GM21717 (cell line): ENCODE data around the gene UBE2D4.
"Not testable (repeated sequence)": the region's sequence is repeated elsewhere in the genome, so short reads cannot be mapped to it uniquely, and the experiment has no call there.

ENCODE experiments used
- ATAC-seq: cut with Tn5 transposase; IDR thresholded peaks from one replicate; pipeline ENCODE4 v1.9.1; 2021; ENCODE audit warnings: mild to moderate bottlenecking, moderate library complexity; ENCODE audit not compliant: unreplicated experiment

The UBE2D4 gene

DNA sequence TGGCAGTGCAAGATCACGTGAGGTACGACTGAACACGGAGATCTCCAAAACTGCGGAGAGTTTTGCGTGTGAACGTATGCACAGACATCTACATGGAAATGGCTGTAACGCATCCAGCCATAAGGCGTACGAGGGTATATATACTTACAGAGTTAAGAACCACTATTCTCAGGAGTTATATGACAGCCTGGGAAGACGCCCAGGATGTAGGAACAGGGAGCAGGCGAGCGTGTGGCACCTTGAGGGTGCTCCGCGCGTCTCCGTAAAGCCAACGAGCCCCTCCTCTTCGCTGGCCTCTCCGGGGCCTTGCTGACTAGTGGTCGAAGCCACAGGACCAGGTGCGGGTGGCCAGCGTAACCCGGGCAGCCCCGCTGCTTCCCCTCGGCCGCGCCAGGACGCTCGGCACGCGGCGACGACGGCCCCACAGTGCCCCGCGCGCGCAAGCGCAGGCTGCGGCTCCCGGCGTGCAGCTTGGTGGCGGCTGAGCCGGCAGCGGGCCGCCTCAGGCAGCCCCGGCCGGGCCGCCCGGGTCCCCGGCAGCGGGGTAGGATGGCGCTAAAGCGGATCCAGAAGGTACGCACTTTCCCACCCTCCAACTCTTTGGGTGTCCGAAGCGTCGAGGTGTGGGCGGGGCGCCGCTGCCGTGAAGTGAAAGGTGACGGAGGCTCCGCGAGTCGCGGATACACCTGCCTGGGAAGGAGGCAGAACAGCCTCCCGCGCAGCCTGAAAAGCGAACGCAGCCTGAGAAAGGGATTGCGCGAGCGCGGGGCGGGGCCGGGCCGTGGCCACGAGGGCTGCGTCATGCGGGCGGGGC is at the start of gene UBE2D4:
TSS of gene UBE2D4 (plus strand) at position 453 of the 814 bp plus-strand sequence. CDS start at position 550, 97 bp downstream.
- ATAC-seq = peak; percentile 90

DNA sequence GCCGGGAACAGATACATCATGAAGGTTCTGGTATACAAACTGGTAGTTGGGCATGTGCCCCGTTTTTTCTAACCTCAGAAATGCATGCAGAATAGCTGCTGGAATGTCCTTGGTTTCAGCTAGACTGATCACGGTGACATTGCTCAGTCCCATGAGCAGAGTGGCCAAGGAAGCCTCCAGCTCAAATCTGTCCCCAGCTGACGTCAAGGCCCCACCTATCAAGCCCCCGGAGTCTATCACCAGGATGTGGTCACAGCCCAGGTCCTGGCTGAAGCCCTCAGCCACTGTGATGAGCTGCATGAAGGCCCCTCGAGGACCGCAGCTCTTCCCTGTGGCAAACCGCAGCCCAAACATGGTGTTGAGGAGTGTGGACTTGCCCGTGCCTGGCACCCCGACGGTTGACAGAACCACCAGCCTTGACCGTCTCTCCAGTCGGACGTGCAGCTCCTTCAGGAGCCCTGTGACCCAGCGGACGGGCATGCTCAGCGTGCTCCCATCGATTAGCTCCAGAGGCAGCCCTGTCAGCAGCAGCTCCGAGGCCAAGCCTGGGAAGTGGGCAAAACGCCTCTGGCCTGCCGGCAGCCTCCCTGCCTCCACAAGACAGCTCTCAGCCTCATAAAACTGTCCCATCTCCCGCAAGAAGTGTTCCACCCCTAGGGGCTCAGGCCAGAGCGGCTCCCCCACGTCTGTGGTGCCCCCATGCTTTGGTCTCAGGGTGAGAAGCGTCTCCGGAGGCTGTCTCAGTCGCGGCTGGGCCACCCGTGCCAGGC is 49.1 kb upstream of the UBE2D4 start:
- ATAC-seq = no peak

DNA sequence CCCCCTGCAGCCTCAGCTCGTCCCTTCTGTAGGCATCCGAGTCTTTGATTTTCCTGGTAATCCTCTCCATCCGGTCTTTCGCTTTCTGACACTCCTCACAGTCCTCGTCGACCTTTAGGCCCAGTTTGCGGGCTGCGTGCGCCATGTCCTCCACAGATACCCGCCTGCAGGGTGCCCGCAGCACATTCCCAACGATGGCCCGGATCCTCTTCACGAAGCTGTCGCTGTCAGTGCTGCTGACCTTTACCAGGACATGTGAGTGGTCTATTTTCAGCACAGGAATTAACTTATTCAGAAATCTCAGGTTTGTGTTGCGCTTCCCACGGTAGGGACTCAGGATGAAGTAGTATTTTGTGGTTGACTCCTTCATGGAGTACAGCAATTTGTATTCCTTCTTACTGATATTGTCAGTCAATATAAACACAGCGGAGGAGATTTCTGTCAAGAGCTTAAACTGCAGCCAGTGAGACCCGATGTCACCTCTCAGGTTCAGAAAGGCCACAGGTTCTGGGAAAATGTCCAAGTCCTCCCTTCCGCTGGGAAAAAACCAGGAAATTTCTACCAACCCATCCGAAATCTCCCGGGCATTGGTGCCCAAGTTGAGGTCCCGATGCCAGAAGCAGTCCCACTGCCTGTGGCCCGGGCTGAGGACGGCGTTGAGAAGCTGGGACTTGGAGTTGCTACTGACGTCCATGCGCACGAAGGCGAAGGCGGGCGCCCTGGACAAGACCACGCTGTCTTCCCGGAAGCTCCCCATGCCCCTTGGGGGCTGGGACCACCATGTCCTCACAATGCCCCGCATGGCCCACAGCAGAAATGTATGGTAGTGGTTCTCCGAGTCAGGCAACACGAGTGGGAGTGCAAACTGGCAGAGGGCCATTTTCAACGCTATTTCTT is 48.0 kb upstream of the UBE2D4 start:
- ATAC-seq = no peak

DNA sequence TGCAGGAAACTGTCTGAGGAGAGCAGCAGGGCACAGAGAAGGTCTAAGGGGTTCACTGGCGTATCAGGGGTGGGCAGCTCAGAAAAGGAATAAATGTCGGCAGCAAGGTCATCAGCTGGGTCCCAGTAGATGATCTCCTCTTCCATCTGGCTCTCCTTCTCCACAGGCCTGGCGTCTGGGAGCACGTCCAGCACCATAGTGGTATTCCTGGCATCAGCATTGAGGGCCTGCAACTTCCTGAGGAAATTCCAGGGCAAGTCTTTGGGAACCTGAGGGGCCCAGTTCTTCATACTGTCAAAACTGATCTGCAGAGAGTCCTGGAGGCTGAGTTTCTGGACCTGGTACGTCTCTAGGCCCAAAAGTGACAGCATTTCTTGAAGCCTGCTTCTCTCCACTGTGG is 47.4 kb upstream of the UBE2D4 start:
- ATAC-seq = no peak

DNA sequence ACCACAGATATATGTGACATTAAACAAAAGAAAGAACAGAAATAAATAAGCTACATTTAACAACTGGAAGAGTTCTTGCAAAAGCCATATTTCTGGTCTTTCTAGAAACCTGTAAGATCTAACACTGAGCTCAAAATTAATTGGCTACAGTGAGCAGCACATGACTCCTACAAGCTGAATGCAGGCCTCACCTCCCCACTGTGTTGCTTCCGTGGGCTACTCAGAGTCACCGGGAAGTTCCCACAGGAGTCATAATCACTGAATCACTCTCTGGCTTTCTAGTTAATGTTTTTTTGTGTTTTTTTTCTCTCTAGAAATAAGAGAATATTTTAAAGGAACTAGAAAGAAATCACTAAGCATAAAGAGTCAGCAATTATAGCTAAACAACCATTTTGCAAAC is 46.8 kb upstream of the UBE2D4 start:
- no peak for ATAC-seq

DNA sequence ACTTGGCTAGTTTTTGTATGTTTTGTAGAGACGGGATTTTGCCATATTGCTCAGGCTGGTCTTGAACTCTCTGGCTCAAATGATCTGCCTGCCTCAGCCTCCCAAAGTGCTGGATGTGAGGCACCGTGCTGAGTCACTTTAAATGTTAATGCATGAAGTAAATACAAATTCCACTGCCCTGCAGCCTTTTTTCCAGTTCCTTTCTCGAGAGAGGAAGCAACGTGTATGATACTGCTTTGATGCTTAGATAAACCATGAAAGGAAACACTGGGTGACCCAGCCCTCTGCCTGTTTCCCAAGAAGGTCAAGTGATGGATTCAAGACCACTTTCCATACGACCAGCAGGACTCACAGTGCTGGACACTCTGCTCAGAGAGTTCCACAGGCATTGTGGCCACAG is 45.6 kb upstream of the UBE2D4 start:
- no peak for ATAC-seq

DNA sequence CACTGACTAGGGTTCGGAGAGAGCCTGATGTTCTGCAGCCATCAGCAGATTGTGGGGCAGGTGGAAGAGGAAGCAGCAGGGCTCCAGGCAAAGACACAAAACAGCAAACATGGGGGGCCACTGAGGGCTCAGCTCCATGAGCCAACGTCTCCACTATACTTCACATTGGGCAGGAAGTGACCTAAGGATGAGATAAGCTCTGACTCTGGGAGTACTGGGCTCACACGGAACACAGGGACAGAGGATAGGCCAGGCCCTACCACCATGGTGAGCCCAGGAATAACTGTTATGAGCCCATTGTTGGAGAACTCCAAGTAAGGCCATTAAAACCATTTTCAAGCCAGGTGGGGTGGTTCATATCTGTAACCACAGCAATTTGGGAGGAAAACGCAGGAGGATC is 42.0 kb upstream of the UBE2D4 start:
- no peak for ATAC-seq

DNA sequence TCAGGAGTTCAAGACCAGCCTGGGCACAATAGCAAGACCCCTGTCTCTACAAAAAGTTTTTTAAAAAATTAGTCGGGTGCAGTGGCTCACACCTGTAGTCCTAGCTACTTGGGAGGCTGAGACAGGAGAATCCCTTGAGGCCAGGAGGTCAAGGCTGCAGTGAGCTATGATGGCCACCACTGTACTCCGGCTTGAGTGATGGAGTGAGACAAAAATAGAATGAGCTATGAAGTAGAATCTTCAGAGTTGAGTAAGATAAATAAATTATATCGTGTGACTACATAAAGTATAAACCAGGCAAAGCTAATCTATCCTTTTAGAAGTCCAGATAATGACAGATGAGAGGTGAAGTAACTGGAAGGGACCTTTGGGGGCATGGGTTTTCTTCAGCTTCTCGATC is 41.6 kb upstream of the UBE2D4 start:
- ATAC-seq = no peak

DNA sequence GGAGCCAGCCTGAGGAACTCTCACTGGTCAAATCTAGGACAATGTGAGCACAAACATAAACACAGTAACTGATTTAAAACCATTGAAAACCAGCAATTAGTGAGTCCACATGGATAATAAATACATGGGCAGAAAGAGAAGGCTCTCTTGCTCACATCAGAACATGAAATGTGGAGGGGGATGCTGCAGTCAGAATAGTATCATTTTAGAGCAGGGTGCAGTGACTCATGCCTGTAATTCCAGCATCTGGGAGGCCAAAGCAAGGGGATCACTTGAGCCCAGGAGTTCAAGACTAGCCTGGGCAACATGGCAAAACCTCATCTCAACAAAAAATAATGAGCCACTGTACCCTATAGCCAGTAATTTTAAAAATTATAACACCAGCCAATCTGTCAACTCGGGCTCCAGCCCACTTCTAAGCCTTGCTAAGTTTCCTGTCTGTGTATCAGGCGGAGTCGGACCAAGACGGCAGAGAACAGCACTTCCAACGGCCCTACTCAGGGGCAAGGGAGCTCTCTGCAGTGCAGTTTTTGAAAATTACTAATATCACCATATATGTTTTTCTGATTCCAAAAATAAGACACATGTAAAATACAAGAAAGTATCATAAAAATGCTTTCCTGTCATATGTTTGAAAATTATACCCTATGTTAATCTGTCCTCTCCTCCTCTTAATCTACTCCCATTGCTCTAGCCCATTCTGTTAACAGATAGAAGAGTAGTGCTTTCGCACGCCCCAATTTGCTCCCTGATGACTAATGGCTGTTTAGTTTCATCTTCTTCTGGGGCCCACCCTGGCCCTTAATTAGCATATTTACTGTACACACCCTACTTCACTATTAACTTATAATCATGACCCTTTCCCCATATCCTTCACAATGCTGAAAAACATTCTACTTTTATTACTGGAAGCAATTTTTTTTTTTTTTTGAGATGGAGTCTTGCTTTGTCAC is 37.0 kb upstream of the UBE2D4 start:
- no peak for ATAC-seq

DNA sequence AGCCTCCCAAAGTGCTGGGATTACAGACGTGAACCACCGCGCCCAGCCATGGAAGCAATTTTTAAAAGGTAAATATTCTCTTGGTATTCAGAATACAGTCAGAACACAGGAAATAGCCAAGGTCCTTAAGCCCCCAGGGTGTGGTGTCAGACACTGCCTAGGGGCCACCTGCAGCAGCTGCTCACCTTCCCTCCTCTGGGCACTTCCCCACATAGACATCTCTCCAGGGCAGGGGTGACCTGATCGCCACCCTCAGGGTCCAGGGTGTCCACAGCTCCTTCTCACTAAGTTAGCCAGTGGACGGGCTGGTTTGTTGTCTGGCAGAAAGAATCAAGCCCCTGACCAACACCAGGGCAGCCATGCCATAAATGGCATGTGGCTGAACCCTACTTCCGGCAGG is 35.8 kb upstream of the UBE2D4 start:
- no peak for ATAC-seq

DNA sequence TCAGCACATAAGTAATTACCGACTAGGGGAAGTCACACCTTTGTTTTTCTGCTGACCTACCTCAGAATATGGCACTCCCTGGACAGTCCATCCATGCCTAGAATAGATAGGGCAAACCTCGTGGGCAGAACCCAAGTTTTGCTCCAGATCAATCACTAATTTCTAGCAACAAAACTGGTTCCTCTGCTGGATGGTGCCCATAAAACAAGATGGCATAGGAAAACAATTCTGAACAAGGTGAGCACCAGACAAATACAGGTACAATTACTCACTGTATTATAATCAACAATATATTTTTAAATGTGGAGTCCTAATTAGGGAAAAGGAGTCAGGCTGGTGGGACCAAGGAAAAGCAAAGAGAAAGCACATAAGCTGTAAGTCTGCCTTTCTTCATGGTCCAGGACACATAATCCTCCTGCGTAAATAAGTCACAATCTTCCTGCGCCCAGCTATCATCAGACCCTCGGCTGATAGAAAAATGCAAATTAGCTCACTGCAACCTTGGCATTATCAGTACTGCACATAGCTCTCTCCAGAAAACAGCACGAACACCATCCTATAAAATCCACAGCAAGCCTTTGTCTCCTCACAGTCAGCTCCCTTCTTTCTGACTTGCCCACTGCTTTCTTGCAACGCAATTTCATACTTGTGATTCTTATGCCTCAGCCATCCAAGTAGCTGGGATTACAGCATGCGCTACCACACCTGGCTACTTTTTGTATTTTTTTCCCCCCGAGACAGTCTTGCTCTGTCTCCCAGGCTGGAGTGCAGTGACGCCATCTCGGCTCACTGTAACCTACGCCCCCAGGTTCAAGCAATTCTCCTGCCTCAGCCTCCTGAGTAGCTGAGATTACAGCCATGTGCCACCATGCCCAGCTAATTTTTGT is 34.9 kb upstream of the UBE2D4 start:
- no peak for ATAC-seq

DNA sequence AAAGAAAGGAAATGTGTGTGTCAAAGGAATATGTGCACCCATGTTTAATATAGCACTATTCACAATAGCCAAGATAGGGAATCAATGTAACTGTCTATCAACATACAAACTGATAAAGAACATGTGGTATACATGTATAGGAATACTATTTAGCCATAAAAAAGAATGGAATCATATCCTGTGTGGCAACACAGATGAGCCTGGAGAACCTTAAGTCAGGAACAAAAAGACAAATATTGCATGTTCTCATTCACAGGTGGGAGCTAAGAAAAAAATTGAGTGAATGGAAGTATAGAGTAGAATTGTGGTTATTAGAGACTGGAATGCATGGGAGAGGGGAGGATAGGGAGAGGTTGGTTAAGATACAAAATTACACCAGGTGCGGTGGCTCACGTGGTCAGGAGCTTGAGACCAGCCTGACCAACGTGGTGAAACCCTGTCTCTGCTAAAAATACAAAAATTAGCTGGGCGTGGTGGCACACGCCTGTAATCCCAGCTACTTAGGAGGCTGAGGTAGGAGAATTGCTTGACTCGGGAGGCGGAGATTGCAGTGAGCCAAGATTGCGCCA is 30.3 kb upstream of the UBE2D4 start:
- ATAC-seq = no peak

DNA sequence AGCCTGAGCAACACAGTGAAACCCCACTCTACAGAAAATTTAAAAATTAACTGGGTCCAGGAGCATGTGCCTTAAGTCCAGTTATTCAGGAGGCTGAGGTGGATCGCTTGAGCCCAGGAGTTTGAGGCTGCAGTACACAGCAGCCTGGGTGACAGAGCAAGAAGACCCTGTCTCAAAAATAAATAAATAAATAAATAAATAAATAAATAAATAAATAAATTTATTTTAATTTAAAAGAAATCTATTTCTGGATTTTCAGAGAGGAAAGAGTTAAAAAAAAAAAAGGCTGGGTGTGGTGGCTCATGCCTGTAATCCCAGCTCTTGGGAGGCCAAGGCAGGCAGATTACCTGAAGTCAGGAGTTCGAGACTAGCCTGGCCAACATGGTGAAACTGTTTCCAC is 27.7 kb upstream of the UBE2D4 start:
- ATAC-seq = not testable (repeated sequence)

DNA sequence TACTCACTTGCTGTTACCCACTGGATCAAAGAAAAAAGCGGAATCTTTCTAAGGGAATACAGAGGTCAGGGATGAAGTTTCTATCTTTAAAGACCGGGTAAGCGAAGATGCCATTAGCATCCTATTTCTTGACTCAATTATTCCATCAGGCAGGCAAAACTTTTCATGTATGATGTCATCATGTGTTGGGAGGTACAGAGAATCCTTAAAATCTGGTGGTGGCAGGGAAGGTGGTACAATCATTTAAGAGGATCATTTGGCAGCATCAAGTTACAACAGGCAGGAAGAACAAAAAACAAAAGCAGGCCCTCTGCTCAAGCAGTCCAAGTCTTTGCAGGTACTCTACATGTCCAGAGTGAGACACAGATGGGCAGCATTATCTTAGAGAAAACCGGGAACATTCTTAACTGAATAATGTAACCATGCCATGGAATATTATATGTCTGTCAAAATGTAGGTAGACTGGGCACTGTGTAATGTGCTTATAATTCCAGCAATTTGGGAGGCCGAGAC is 23.6 kb upstream of the UBE2D4 start:
- ATAC-seq = no peak

DNA sequence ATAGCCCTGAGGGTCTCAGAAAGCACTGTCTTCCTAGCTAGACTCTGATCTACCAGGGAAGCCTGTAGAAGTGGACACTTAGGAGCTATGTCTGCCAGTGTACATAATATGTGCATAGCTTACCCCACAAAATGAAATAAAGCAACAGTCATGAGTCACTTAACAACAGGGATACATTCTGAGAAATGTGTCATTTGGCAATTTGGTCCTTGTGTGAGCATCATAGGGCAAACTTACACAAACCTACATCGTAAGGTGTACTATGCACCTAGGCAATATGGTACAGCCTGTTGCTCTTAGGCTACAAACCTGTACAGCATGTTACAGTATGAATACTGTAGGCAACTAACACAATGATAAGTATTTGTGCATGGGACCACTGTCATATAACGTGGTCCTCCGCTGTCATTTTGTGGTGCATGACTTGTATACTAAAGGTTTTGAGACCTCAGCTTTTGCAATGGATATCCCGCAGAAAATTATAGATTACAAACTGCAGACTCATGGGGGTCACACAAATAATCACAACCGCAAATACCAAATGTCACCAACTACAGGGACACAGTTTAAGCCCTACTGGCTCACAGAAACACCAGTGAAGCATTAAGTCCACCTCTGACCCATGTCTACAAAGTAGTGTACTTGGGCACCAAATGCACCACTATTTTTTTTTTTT is 21.6 kb upstream of the UBE2D4 start:
- ATAC-seq = no peak

DNA sequence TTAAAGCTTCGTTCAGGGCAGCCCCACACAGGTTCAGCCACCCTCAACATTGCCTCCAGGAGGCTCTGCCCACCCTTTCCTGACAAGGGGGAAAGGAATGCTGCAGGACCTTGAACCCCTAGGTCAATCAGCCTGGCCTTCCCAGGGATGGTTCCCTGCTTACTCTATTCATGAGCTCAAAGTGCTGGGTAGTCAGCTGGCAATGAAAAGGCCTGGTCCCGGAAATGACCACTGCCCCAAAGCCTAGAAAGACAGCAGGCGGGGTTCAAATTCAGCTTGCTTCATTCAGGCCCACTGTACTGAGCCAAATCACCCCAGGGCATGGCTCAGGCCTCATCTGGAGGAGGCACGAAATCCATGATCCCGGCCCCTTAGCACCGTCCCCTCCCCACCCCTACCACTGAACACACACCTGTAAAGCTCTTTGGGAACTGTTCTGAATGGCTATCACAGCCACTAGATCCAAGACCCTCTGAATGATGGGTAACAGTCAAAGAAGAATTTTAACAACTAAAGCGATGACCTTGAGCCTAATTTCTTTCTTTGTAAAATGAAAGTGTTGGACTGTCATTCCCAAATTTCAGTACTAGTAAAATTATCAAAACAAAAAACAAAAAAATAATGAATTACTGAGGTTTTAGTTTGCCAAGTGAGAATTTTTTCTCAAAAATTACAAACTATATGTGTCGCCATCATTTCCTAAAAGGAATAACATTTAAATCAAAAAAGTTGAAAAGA is 20.9 kb upstream of the UBE2D4 start:
- ATAC-seq = no peak

DNA sequence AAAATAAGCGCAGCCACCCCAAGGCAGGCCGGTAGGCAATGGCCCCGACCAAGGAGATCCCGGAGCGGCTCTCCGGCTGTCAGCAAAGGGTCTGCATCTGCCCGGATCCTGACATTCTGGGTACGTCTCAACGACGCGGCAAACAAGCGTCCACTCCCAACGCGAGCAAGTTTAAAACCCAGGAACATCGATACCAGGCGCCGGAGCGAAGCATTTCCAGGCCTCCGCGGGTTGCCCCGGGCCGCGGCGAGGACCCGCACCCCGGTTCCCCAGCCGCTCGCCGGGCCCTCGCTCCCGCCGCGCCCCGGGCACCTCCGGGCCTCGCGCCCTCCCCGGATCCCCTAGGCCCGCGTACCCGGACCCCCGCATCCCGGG is 20.3 kb upstream of the UBE2D4 start:
- peak; percentile 46 for ATAC-seq
